ENCODE results near the gene TP63. TPM values are rescaled to one million over a fixed set of nuclear protein-coding genes. Genes with fewer than 3 reads are reported as not detected.

TP63 gene
- total and polyA plus RNA-seq, 11 donors, result 0.11 to 1.4 (median 0.37) TPM

DNA sequence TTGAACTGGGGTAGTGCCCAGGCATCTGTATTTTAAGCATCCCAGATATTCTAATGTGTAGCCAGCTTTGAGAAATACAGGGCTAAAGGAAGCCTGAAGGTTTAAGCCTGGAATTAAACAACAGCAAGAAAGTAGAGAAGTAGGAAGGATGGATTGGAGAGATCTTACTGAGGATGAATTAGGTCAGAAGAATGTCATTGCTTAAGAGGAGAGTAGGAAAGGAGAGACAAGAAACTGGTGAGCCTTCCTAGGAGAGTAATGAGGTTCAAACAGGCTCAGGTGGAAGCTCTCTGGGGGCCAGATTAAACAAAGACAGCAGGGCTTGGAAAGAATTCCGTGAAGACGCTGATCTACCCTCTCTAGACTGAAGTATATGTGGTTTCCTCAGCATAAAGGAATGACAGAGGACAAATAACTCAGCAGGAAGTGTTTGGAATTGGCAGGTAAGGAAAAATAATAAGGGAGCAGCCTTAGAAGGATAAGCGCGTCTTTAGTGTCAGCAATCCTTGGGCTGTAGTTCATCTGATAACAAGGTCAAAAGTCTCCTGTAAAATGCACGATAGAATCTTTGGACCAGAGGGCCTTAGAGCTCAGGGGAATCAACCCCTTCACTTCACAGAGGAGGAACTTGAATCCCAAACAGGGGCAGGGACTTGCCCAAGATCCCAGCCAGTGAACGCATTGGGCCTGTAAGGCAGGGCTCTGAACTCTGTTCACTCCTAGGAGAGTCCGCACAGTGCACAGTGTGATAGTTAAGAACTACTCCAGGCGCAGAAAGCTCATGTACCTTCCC lies 90.9 kb downstream of the TP63 start:
- Histone ChIP-seq H3K4me3 (no peak overlapping the region), H3K4me1 (no peaks in the 10 kb centered on the region), H3K27ac (no peak overlapping the region), H3K9me3 (no peaks in the 10 kb centered on the region), H3K27me3 (no peaks in the 10 kb centered on the region), H3K36me3 (no peaks in the 10 kb centered on the region)
- 83 to 87% (median 85%) methylated on average over 7 to 8 of the region's 8 CpGs for WGBS, 4 donors
- intact Hi-C loops (cut with DNase I), result loop anchor here in 1 of 10 donors (1.0 kb wide), 1 partner anchor 36 kb away; no protein-coding TSS in a partner anchor
- TF ChIP-seq, protein P1, sequence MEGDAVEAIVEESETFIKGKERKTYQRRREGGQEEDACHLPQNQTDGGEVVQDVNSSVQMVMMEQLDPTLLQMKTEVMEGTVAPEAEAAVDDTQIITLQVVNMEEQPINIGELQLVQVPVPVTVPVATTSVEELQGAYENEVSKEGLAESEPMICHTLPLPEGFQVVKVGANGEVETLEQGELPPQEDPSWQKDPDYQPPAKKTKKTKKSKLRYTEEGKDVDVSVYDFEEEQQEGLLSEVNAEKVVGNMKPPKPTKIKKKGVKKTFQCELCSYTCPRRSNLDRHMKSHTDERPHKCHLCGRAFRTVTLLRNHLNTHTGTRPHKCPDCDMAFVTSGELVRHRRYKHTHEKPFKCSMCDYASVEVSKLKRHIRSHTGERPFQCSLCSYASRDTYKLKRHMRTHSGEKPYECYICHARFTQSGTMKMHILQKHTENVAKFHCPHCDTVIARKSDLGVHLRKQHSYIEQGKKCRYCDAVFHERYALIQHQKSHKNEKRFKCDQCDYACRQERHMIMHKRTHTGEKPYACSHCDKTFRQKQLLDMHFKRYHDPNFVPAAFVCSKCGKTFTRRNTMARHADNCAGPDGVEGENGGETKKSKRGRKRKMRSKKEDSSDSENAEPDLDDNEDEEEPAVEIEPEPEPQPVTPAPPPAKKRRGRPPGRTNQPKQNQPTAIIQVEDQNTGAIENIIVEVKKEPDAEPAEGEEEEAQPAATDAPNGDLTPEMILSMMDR (IDR thresholded peaks at IDR 0.05), result no peak
- no peak for TF ChIP-seq POLR2A (IDR thresholded peaks at IDR 0.05)
- DNase-seq (no peak), ATAC-seq (no peak)

DNA sequence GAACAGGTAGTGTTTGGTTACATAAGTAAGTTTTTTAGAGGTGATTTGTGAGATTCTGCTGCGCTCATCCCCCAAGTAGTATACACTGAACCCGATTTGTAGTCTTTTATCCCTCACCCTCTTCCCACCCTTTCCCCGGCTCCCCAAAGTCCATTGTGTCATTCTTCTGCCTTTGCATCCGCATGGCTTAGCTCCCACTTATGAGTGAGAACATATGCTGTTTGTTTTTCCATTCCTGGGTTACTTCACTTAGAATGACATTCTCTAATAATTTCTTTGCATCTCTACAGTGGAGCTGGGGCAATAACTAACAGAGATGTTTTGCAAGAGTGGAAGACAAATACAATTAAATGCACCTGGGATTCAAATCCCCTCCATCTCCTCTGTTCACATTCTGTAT lies 93.2 kb downstream of the TP63 start:
- Histone ChIP-seq H3K4me3 (no peak overlapping the region), H3K9me3 (no peaks in the 10 kb centered on the region), H3K4me1 (peaks cover 0 to 2% (median 0%) of the 10 kb centered on the region in 12 donors), H3K27ac (no peak overlapping the region), H3K27me3 (no peaks in the 10 kb centered on the region), H3K36me3 (no peaks in the 10 kb centered on the region)
- DNase-seq (no peak), ATAC-seq (no peak)
- WGBS, 4 donors, result 68 to 80% (median 79%) methylated on average over 4 of the region's 4 CpGs
- intact Hi-C loops (cut with DNase I), result no loop called here
- no peak for TF ChIP-seq POLR2A (IDR thresholded peaks at IDR 0.05)
- TF ChIP-seq, protein P1 (IDR thresholded peaks at IDR 0.05), result no peak

DNA sequence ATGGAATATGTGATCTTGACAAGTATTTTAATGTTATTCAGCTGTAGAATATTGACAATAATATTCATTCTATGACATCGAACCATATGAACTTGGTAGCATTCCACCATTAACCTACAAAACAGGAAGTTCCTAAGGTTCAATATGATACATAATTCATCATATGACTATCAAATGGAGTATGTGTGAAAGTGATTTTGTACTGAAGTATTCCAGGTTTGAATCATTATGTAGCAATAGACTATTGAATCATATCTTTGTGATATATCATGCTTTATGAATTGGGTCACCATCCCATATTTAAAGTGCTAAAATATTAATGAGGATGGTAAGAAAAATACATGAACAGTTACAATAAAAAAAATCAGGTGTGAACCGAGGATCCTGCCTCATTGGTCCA lies 95.1 kb downstream of the TP63 start:
- TF ChIP-seq, protein P1 (IDR thresholded peaks at IDR 0.05), result no peak
- no peak for TF ChIP-seq POLR2A (IDR thresholded peaks at IDR 0.05)
- ATAC-seq (no peak), DNase-seq (no peak)
- Histone ChIP-seq H3K27me3 (no peaks in the 10 kb centered on the region), H3K4me1 (peaks cover 0 to 2% (median 0%) of the 10 kb centered on the region in 12 donors), H3K36me3 (no peaks in the 10 kb centered on the region), H3K4me3 (no peak overlapping the region), H3K27ac (no peak overlapping the region), H3K9me3 (no peaks in the 10 kb centered on the region)
- 93 to 99% (median 96%) methylated on average over 2 of the region's 2 CpGs for WGBS, 4 donors
- intact Hi-C loops (cut with DNase I), result no loop called here

- H3K4me3 ChIP-seq, result no peak overlapping the region
- 90 to 96% (median 94%) methylated on average over 1 of the region's 1 CpG for WGBS, 4 donors
- peaks cover 0 to 2% (median 0%) of the 10 kb centered on the region in 12 donors for H3K4me1 ChIP-seq
- H3K36me3 ChIP-seq, result no peaks in the 10 kb centered on the region
- H3K9me3 ChIP-seq, result no peaks in the 10 kb centered on the region
- no peak for ATAC-seq
- H3K27ac ChIP-seq, result no peak overlapping the region
- DNase-seq, result no peak
- no peaks in the 10 kb centered on the region for H3K27me3 ChIP-seq
- TF ChIP-seq POLR2A (IDR thresholded peaks at IDR 0.05), result no peak
- TF ChIP-seq, protein P1 (IDR thresholded peaks at IDR 0.05), result no peak
- intact Hi-C loops (cut with DNase I), result no loop called here
Observed at GRCh38 chr3:189727158-189727557, 96.0 kb downstream of the TP63 start.
